Endodermal cell (in vitro differentiated cells): Measurements from ENCODE around the gene ADGRD2. TPM values are rescaled to one million over a fixed set of nuclear protein-coding genes. Genes with fewer than 3 reads are reported as not detected.

Experiments used
- DNase-seq: peaks from one replicate; pipeline ENCODE4 v3.0.0-alpha.2; 2017
- H3K27ac ChIP-seq: 2 replicates; pipeline ENCODE4 v1.5.1; 2013; ENCODE audit warnings: mild to moderate bottlenecking, low read depth, low read length, moderate library complexity
- H3K27me3 ChIP-seq: 2 replicates; pipeline ENCODE4 v1.6.1; 2013; ENCODE audit warnings: mild to moderate bottlenecking, low read length, moderate library complexity; ENCODE audit not compliant: insufficient read depth, control insufficient read depth, poor library complexity, severe bottlenecking
- H3K36me3 ChIP-seq: 2 replicates; pipeline ENCODE4 v1.7.0; 2013; ENCODE audit warnings: mild to moderate bottlenecking, low read length, moderate library complexity; ENCODE audit not compliant: control insufficient read depth, insufficient read depth
- H3K4me1 ChIP-seq: one replicate; pipeline ENCODE4 v1.7.0; 2013; ENCODE audit warnings: low read length; ENCODE audit not compliant: control insufficient read depth, insufficient read depth
- H3K4me3 ChIP-seq: 2 replicates; pipeline ENCODE4 v1.5.1; 2013; ENCODE audit warnings: mild to moderate bottlenecking, low read length, moderate library complexity
- H3K9ac ChIP-seq: 2 replicates; pipeline ENCODE4 v1.6.1; 2013; ENCODE audit warnings: mild to moderate bottlenecking, low read length, moderate library complexity; ENCODE audit not compliant: poor library complexity, severe bottlenecking; ENCODE audit errors: extremely low read depth
- H3K9me3 ChIP-seq: 2 replicates; pipeline ENCODE4 v1.6.1; 2013; ENCODE audit warnings: mild to moderate bottlenecking, low read length, moderate library complexity; ENCODE audit not compliant: control insufficient read depth
- H3K27ac Mint-ChIP-seq: 2 replicates; pipeline ENCODE4 v1.8.0; 2020; ENCODE audit warnings: mixed read lengths
- H3K27me3 Mint-ChIP-seq: 2 replicates; pipeline ENCODE4 v1.8.0; 2021; ENCODE audit warnings: mild to moderate bottlenecking, mixed read lengths; ENCODE audit not compliant: insufficient read depth
- H3K36me3 Mint-ChIP-seq: 2 replicates; pipeline ENCODE4 v1.8.0; 2020; ENCODE audit warnings: low read depth, mixed read lengths
- H3K4me1 Mint-ChIP-seq: 2 replicates; pipeline ENCODE4 v1.8.0; 2020; ENCODE audit warnings: mixed read lengths
- H3K4me3 Mint-ChIP-seq: 2 replicates; pipeline ENCODE4 v1.8.0; 2020; ENCODE audit warnings: mild to moderate bottlenecking, moderate library complexity, mixed read lengths
- H3K9me3 Mint-ChIP-seq: 2 replicates; pipeline ENCODE4 v1.8.0; 2020; ENCODE audit warnings: mild to moderate bottlenecking, mixed read lengths
- CTCF ChIP-seq: fragments of 200-600 bp; sonication (generic); conservative IDR thresholded peaks from 2 replicates; pipeline ENCODE4 v1.5.0; 2021; ENCODE audit warnings: antibody characterized with exemption, mild to moderate bottlenecking
- WGBS, 2 experiments: methylation state at CpG; one replicate each; pipeline versions ENCODE4 v1.1.5 to v1.1.7; 2013; ENCODE audit warnings: missing lambda C conversion rate in 2 of 2, mixed read lengths in 1 of 2; ENCODE audit not compliant: insufficient coverage in 1 of 2, insufficient read length in 1 of 2; 5-methylcytosine and 5-hydroxymethylcytosine counted together
- total RNA-seq, 2 donors: library from RNA; stranded (reverse); fragmentation: NEBNext Ultra II Directional in 1 of 2; extraction: Animal tissue kit (Norgen Biotek cat#: 25700) in 1 of 2; gene quantifications; 2 replicates in 1 of 2; 3 replicates in 1 of 2; pipeline ENCODE4 v1.2.1, GENCODE V29; 2021

Gene ADGRD2
- total RNA-seq, 2 donors from 2014 or later, result 0.33 to 0.40 TPM

- H3K27ac ChIP-seq, result no peak overlapping the region
- TF ChIP-seq CTCF, result no peak
- no peaks in the 10 kb centered on the region for H3K27me3 ChIP-seq
- no peak for DNase-seq
- no peaks in the 10 kb centered on the region for H3K9me3 Mint-ChIP-seq
- WGBS, 2 experiments, result 85 to 93% methylated on average over 9 to 19 of the region's 19 CpGs
- no peak overlapping the region for H3K27ac Mint-ChIP-seq
- no peaks in the 10 kb centered on the region for H3K9me3 ChIP-seq
- H3K9ac ChIP-seq, result no peak overlapping the region
- no peaks in the 10 kb centered on the region for H3K36me3 Mint-ChIP-seq
- no peak overlapping the region for H3K4me3 ChIP-seq
- no peaks in the 10 kb centered on the region for H3K4me1 Mint-ChIP-seq
- H3K27me3 Mint-ChIP-seq, result peaks cover 29% of the 10 kb centered on the region
- H3K36me3 ChIP-seq, result no peaks in the 10 kb centered on the region
- no peaks in the 10 kb centered on the region for H3K4me1 ChIP-seq
- H3K4me3 Mint-ChIP-seq, result no peak overlapping the region
Observed at GRCh38 chr9:124492818-124493217, 42.6 kb downstream of the ADGRD2 start.

- H3K27me3 ChIP-seq, result no peaks in the 10 kb centered on the region
- no peak for DNase-seq
- H3K4me3 ChIP-seq, result no peak overlapping the region
- no peak for TF ChIP-seq CTCF
- H3K4me1 ChIP-seq, result no peaks in the 10 kb centered on the region
- Mint-ChIP-seq H3K36me3 (no peaks in the 10 kb centered on the region), H3K4me3 (no peak overlapping the region), H3K27me3 (peaks cover 27% of the 10 kb centered on the region), H3K4me1 (no peaks in the 10 kb centered on the region), H3K9me3 (no peaks in the 10 kb centered on the region), H3K27ac (no peak overlapping the region)
- no peak overlapping the region for H3K27ac ChIP-seq
- WGBS, 2 experiments, result 89% methylated on average over 3 to 4 of the region's 4 CpGs
- H3K36me3 ChIP-seq, result no peaks in the 10 kb centered on the region
- no peaks in the 10 kb centered on the region for H3K9me3 ChIP-seq
- H3K9ac ChIP-seq, result no peak overlapping the region
Observed at GRCh38 chr9:124493218-124493617, 43.0 kb downstream of the ADGRD2 start.

- Histone ChIP-seq H3K9me3 (no peaks in the 10 kb centered on the region), H3K27me3 (no peaks in the 10 kb centered on the region), H3K36me3 (no peaks in the 10 kb centered on the region), H3K4me3 (no peak overlapping the region), H3K27ac (no peak overlapping the region), H3K4me1 (no peaks in the 10 kb centered on the region), H3K9ac (no peak overlapping the region)
- no peak for TF ChIP-seq CTCF
- 88 to 89% methylated on average over 14 to 18 of the region's 18 CpGs for whole genome bisulfite sequencing, 2 experiments
- Mint-ChIP-seq H3K4me3 (no peak overlapping the region), H3K4me1 (no peaks in the 10 kb centered on the region), H3K27ac (no peak overlapping the region), H3K27me3 (peaks cover 21% of the 10 kb centered on the region), H3K9me3 (no peaks in the 10 kb centered on the region), H3K36me3 (no peaks in the 10 kb centered on the region)
- DNase-seq, result no peak
Observed at GRCh38 chr9:124493794-124494479, 43.7 kb downstream of the ADGRD2 start.
